ENCODE data around the gene AFF1.

AFF1 gene

GRCh38 chr4:87114245-87115062 is 179.6 kb downstream of the AFF1 start:
- no peak for TF ChIP-seq CTCF (IDR thresholded peaks at IDR 0.05; ENCODE audit: borderline replicate concordance, control extremely low read depth, extremely low read depth, insufficient read depth, missing control alignments)
- DNase-seq (ENCODE audit: low spot score): no peak
- in situ Hi-C loops (cut with MboI; ENCODE audit: low sequenced_read_pairs, unreplicated experiment): no loop called here

- in situ Hi-C loops (cut with MboI; ENCODE audit: low sequenced_read_pairs, unreplicated experiment): no loop called here
- no peak for TF ChIP-seq CTCF (IDR thresholded peaks at IDR 0.05; ENCODE audit: borderline replicate concordance, control extremely low read depth, extremely low read depth, insufficient read depth, missing control alignments)
- DNase-seq (ENCODE audit: low spot score): no peak
Measured at GRCh38 chr4:87116231-87116630, 181.4 kb downstream of the AFF1 start.

- in situ Hi-C loops (cut with MboI; ENCODE audit: low sequenced_read_pairs, unreplicated experiment): no loop called here
- TF ChIP-seq CTCF (IDR thresholded peaks at IDR 0.05; ENCODE audit: borderline replicate concordance, control extremely low read depth, extremely low read depth, insufficient read depth, missing control alignments): no peak
- DNase-seq (ENCODE audit: low spot score): no peak
Measured at GRCh38 chr4:87117051-87117731, 182.4 kb downstream of the AFF1 start.

GRCh38 chr4:87117732-87118075 is 182.9 kb downstream of the AFF1 start:
- no peak for DNase-seq (ENCODE audit: low spot score)
- no peak for TF ChIP-seq CTCF (IDR thresholded peaks at IDR 0.05; ENCODE audit: borderline replicate concordance, control extremely low read depth, extremely low read depth, insufficient read depth, missing control alignments)
- in situ Hi-C loops (cut with MboI; ENCODE audit: low sequenced_read_pairs, unreplicated experiment): no loop called here

GRCh38 chr4:87118421-87118820 is 183.6 kb downstream of the AFF1 start:
- in situ Hi-C loops (cut with MboI; ENCODE audit: low sequenced_read_pairs, unreplicated experiment): no loop called here
- DNase-seq (ENCODE audit: low spot score): no peak
- no peak for TF ChIP-seq CTCF (IDR thresholded peaks at IDR 0.05; ENCODE audit: borderline replicate concordance, control extremely low read depth, extremely low read depth, insufficient read depth, missing control alignments)

GRCh38 chr4:87118826-87119225 is 184.0 kb downstream of the AFF1 start:
- no peak for DNase-seq (ENCODE audit: low spot score)

More at GRCh38 chr4:87118826-87119225, 184.0 kb downstream of the AFF1 start:
- in situ Hi-C loops (cut with MboI; ENCODE audit: low sequenced_read_pairs, unreplicated experiment): no loop called here
- no peak for TF ChIP-seq CTCF (IDR thresholded peaks at IDR 0.05; ENCODE audit: borderline replicate concordance, control extremely low read depth, extremely low read depth, insufficient read depth, missing control alignments)
